Measurements from ENCODE around the gene APLP2.
"Not testable (repeated sequence)": the region's sequence is repeated elsewhere in the genome, so short reads cannot be mapped to it uniquely, and the experiment has no call there.

The APLP2 gene

GRCh38 chr11:130167146-130167545 is 97.5 kb downstream of the APLP2 start:
- Histone ChIP-seq H3K9me3 (no peaks in the 10 kb centered on the region), H3K27ac (no peak overlapping the region), H3K27me3 (peaks cover 60% of the 10 kb centered on the region), H3K4me1 (ENCODE audit: control insufficient read depth in 1 of 2, insufficient read depth in 1 of 2, low read depth in 1 of 2, low read length in 1 of 2) (peaks cover 0 to 11% of the 10 kb centered on the region in 2 experiments), H3K36me3 (no peaks in the 10 kb centered on the region), H3K4me3 (ENCODE audit: low read depth in 1 of 2, low read length in 1 of 2) (no peak overlapping the region)
- no peak for TF ChIP-seq CTCF (IDR thresholded peaks at IDR 0.05)

- H3K4me3 ChIP-seq (ENCODE audit: low read depth in 1 of 2, low read length in 1 of 2) = no peak overlapping the region
- H3K4me1 ChIP-seq (ENCODE audit: control insufficient read depth in 1 of 2, insufficient read depth in 1 of 2, low read depth in 1 of 2, low read length in 1 of 2) = peaks cover 0 to 5% of the 10 kb centered on the region in 2 experiments
- no peak overlapping the region for H3K27ac ChIP-seq
- no peak for TF ChIP-seq CTCF (IDR thresholded peaks at IDR 0.05)
- H3K36me3 ChIP-seq = no peaks in the 10 kb centered on the region
- H3K9me3 ChIP-seq = no peaks in the 10 kb centered on the region
- H3K27me3 ChIP-seq = peaks cover 50% of the 10 kb centered on the region
Observed at GRCh38 chr11:130168105-130168504, 98.4 kb downstream of the APLP2 start.

- peaks cover 32% of the 10 kb centered on the region for H3K27me3 ChIP-seq
- H3K36me3 ChIP-seq = no peaks in the 10 kb centered on the region
- no peak for TF ChIP-seq CTCF (IDR thresholded peaks at IDR 0.05)
- H3K27ac ChIP-seq = no peak overlapping the region
- H3K4me1 ChIP-seq (ENCODE audit: control insufficient read depth in 1 of 2, insufficient read depth in 1 of 2, low read depth in 1 of 2, low read length in 1 of 2) = peaks cover 0 to 5% of the 10 kb centered on the region in 2 experiments
- H3K4me3 ChIP-seq (ENCODE audit: low read depth in 1 of 2, low read length in 1 of 2) = no peak overlapping the region
- H3K9me3 ChIP-seq = no peaks in the 10 kb centered on the region
Observed at GRCh38 chr11:130170345-130170744, 100.7 kb downstream of the APLP2 start.

- Histone ChIP-seq H3K4me3 (ENCODE audit: low read depth in 1 of 2, low read length in 1 of 2) (no peak overlapping the region), H3K27me3 (peaks cover 20% of the 10 kb centered on the region), H3K9me3 (no peaks in the 10 kb centered on the region), H3K36me3 (no peaks in the 10 kb centered on the region), H3K4me1 (ENCODE audit: control insufficient read depth in 1 of 2, insufficient read depth in 1 of 2, low read depth in 1 of 2, low read length in 1 of 2) (peaks cover 0 to 5% of the 10 kb centered on the region in 2 experiments), H3K27ac (no peak overlapping the region)
- TF ChIP-seq CTCF (IDR thresholded peaks at IDR 0.05) = no peak
Observed at GRCh38 chr11:130171534-130171933, 101.8 kb downstream of the APLP2 start.

GRCh38 chr11:130172001-130172400 is 102.3 kb downstream of the APLP2 start:
- H3K36me3 ChIP-seq; H3K4me3 ChIP-seq (ENCODE audit: low read depth in 1 of 2, low read length in 1 of 2); H3K9me3 ChIP-seq; H3K4me1 ChIP-seq (ENCODE audit: control insufficient read depth in 1 of 2, insufficient read depth in 1 of 2, low read depth in 1 of 2, low read length in 1 of 2); H3K27ac ChIP-seq: not testable (repeated sequence)
- H3K27me3 ChIP-seq = peaks cover 17% of the 10 kb centered on the region

- peaks cover 0 to 12% of the 10 kb centered on the region in 2 experiments for H3K4me1 ChIP-seq (ENCODE audit: control insufficient read depth in 1 of 2, insufficient read depth in 1 of 2, low read depth in 1 of 2, low read length in 1 of 2)
- H3K36me3 ChIP-seq = no peaks in the 10 kb centered on the region
- no peaks in the 10 kb centered on the region for H3K27me3 ChIP-seq
- H3K4me3 ChIP-seq (ENCODE audit: low read depth in 1 of 2, low read length in 1 of 2) = no peak overlapping the region
- H3K9me3 ChIP-seq = no peaks in the 10 kb centered on the region
- TF ChIP-seq CTCF (IDR thresholded peaks at IDR 0.05) = no peak
- H3K27ac ChIP-seq = no peak overlapping the region
Observed at GRCh38 chr11:130174642-130175041, 104.9 kb downstream of the APLP2 start.

Measured in neutrophil (primary cell).